IPS-NIHi7 (cell line): ENCODE measurements around the gene ADRA2C.

Experiments used
- DNase-seq: peaks from one replicate; pipeline ENCODE4 v3.0.0; 2012; ENCODE audit warnings: mixed read lengths; ENCODE audit errors: extremely low spot score

Gene ADRA2C

DNA sequence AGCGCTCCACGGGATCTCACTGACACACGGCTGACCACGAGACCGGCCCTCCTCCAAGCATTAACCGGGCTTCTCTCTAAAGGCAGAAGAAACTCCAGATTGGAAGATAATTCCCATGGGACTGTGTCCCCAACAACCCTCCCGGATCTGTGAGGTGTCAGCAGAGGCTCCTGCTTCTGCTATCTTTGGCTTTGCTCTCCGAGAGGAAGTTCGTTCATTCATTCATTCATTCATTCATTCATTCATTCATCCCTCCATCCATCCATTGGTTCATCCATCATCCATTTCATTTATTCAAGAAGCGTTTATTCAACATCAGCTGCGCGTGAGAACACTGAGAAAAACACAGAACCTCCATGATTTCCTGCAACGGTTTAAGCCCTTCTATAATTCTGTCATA, 11.5 kb downstream of the ADRA2C start:
- no peak for DNase-seq

DNA sequence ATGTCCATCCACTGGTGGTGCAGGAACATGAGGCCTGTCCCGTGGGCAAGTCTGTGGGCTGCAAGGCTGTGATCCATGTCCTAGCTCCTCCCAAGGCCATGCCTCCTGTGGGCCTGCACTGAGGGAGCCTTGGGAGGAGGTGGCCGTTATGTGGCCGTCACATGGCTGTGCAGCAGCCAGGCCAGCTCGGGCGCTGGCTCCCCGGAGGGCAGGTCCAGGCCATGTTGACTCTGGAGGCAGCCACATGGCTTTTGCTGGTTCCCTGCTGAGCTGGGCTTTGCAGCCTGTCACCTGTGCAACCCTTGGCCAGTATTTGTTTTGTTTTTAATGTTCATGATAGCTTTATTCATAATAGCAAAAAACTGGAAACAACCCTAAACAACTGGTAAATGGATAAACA, 13.3 kb downstream of the ADRA2C start:
- DNase-seq: no peak

DNA sequence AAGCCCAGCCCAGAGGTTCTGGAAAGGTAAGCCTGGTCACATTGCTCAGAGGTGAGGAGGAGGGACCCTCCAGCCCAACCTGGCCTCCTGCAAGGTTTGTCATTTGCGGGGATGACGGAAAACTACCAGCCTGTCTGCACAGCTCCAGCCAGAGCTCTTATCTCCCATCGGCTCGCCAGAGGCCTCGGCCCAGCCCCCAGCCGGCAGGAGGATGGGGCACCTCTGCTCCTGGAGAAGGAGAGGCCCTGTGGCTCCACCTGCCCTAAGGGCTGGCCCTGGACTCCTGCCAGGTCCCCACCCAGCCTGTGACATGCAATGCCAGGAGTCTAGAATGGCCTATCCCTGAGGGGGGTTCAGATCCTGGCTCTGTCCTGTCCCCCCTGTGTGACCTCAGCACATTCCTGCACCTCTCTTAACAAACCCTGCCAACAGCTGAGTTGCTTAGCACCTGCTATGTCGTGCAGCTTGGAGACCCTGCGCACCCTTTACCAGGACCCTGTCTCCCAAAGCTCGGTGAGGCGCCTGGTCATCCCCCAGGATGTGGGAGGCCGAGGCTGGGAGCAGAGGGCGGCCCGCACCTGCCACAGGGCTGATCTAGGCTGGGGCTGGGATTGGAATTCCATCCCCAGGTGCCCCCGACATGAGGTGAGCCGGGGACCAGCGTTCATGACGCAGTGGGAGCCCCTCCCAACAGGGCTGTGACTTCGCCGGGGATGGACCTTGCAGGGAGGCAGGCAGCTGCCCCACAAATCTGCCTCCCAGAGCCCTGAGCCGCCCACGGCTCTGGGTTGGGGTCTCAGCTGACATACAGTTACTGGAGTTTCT, 14.4 kb downstream of the ADRA2C start:
- no peak for DNase-seq

DNA sequence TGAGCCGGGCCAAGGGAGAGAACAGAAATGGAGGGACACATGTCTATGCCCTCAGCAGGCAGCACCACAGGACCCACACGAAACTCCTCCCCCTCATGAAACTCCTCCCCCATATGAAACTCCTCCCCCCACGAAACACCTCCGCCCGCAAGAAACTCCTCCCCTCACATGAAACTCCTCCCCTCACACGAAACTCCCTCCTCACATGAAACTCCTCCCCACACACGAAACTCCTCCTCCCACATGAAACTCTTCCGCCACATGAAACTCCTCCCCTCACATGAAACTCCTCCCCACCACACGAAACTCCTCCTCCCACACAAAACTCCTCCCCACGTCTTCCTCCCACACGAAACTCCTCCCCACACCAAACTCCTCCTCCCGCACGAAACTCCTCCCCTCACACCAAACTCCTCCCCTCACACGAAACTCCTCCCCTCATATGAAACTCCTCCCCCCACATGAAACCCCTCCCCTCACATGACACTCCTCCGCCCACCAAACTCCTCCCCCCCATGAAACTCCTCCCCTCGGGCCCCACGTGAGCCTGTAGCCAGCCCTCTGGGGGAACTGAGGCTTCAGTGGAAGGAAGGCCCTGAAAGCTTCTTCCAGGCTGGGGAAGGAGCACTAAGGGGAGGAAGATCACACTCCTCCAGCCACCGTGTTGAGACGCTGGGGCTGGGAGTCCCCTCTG, 15.2 kb downstream of the ADRA2C start:
- DNase-seq: no peak

DNA sequence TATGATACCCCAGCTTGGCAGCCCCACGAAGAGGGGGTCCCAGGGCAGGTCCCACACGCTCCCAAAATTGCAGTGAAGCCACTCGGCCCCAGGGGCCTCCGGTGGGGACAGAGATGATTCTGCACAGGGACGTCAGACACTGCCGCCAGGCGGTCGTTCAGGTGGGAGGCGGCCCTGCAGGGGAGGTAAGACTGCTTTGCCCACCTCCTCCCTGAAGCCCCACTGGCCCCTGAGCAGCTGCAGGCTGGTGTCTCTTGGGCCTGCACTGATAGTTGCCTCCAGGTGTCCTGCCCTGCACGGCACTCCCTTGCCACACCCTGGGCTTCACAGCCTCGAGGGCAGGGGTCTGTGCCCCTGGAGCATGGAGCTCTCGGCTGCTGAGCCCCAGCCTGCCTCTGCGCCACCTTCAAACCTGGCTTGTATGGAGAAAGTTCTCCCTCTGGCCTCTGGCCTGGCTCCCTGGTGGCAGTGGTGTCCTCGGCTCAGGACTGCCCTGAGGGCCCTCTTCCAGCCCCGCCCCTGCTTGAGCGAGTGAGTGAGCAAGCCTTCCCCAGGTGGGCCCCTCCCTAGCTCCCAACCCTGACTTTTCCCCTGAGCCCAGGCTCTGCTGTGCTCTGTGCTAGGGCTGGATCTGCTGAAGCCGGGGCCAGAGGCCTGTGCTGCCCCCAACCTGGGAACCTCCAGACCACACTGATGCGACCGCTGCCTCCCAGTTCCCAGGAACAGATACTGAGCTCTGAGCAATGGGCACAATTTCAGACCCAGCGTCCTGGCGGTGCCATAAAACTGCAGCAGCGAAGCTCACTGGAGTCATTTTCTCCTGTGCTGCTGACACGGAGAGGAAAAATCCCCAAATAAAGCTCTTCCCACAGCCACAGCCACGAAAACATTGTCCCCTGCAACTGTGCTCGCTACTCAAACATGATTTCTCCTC, 16.1 kb downstream of the ADRA2C start:
- DNase-seq: no peak

DNA sequence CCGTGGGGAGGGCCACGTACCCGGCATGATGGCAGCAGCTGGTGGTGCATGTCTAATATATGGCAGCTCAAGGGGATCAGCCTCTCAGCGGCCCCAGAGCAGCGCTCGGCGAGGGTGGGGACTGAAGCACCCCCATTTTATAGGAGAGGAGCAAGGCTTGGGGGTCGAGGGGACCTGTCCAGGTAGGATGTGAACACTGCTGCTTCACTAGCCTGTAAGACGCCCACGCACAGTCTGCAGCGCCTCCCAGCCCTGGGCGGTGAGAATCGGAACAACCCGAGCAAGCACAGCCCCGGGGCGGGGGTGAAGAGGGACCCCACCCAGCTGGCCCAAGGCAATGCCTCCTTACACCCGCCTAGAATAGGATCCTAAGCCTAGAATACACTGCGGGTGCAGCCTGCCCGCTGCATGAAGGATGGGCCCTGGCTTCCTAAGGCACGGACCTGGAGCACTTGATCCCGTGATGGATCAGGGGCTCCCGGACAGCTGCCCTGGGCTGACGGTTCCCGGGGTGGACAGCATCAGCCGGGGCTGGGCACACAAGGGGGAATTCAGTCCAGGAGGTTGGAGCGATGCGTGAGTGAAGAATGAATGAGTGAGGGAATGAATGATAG, 17.6 kb downstream of the ADRA2C start:
- DNase-seq: peak; percentile 82

DNA sequence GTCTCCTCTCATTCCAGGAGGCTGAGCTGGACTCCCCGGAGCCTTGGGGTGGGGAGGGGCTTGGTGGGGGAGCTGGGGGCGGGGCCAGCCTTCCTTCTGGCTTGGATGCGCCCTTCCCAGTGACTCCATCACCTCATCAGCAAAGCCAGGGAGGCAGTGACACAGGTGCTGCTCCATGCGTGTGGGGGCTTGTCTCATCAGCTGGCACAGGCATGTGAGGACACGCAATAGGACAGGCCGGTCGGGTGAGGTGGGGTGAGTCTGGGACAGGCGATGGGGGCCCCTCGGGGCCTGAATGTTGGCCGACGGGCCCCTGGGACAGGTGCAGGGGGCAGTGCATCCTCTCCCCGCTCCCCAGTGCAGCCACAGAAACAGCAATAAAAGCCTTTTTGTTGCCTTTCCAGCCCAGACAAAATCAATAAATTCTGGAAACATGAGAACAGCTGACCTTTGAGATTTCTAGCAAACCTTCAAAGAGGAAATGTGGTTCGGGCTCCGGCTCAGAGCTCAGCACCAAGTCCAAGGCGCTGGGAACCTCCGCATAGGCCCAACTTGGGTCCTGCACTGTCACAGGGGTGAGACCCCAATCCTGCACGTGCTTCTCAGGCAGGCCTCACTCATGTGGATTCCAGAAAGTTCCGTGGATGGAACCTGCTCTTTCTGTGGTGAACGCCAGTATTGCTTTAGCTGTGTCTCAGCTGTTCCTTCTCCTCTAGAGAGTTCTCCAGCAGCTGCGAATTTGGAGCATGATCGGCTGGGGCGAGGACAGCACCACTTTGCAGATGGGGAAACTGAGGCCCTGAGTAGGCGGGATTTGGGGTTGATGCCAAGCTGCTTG, 18.5 kb downstream of the ADRA2C start:
- DNase-seq: no peak

DNA sequence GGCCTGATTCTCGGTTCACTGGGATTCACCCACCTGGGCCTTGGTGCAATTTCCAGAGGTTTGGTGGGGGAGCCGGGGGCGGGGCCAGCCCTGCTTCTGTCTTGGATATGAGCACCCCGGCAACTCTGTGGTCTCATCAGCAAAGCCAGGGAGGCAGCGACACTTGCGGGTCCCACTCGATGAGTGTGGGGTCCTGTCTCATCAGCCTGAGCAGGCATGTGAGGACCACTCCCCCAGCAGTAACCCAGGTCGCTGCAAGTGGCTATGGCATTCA, 19.0 kb downstream of the ADRA2C start:
- no peak for DNase-seq

DNA sequence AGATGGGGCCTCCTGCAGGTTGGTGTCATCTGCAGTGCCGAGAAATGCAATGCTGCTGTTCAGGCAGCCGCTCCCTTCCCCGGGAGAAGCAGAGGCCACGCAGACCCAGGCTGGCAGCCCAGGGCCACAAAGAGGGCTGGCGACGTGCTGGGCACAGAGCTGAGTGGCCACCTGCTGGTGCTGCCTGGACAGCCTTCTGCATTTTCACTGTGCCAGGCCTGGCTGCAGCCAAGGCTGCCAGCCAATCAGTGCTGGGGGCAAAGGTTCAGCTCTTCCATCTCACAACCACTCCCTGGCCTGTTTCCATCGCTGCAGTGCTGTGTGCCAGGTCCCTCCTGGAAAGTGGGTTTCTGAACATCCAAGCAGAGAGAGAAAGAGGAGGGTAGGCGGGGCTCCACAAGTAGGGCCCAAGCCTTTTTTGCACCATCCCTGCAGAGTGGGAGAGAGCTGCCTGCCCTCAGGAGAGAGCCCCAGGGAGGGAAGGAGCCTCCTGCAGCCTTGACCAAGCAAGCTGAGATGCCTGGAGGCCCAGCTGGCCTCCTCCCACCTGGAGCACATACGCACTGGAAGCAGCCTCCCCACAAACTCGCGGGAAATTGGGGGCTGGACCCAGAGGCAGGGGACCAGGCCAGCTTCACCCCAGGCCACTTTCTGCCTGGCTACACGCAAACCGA, 20.1 kb downstream of the ADRA2C start:
- no peak for DNase-seq

DNA sequence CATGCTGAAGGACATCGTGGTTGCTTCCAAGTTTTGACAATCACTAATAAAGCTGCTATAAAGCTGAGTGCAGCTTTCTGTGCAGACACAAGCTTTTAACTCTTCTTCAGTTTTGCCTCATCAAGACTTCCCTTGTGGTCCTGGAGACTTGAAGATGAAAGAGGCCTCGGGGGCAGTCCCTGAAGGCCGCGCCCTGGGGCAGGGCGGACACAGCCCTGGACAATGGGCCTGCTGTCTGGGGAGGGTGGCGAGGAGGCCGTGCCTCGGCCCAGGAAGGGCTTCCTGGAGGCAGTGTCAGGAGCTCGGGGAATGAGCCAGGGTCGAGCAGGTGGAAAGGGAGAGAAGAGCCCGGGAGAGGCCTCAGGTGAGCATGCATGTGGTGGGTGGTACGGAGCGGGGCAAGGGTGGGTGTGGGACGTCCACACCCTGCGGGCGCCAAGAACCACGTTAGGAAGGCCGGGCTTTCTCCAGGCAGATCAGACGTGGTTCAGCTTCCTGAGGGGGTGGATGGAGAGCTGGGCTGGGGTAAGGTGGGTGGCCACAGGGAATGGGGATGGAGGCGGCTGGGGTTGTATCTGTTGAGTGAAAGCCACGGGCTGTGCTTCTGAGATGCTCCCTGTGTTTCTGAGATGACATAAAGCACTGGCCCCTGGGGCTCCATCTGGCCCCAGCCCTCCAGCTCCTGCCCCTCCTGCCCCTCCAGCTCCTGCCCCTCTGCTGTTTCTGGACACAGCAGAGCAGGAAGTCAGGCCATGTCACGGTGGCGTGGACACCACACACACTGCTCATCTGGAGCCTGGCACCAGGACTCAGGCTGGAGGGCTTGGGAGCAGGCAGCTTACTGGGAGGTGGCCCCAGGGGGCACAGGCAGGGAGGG, 21.5 kb downstream of the ADRA2C start:
- no peak for DNase-seq

DNA sequence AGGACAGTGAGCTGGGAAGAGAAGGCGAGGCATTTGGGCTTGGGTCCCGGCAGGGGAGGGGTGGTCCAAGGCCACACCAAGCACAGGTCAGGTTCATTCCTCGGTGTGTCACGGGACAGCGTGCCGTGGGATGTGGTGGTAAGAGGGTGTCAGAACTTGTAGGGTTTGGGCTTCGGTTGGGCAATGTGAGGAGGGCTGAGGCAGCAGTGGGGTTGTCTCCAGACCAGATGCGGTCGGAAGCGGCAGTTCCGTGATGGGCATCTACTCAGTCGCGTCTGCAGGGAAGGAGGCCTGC, 22.1 kb downstream of the ADRA2C start:
- no peak for DNase-seq

DNA sequence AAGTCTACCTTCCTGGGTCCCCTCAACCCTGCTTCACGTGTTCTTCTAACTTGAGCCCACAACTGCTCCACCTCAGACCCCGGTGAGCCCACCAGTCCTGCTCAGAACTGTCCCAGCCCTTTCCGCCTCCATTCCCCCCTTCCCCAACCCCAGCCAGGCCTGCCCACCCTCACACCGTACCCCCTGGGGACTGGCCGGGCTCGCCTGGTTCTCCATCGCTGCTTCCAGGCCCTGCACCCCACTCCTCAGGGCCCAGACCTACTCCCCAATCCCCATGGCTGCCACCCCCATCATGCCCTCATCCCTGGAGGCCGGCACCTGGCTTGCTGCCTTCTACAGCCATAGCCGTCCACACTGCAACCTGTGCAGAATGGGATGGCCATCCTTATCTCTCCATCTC, 23.4 kb downstream of the ADRA2C start:
- no peak for DNase-seq

DNA sequence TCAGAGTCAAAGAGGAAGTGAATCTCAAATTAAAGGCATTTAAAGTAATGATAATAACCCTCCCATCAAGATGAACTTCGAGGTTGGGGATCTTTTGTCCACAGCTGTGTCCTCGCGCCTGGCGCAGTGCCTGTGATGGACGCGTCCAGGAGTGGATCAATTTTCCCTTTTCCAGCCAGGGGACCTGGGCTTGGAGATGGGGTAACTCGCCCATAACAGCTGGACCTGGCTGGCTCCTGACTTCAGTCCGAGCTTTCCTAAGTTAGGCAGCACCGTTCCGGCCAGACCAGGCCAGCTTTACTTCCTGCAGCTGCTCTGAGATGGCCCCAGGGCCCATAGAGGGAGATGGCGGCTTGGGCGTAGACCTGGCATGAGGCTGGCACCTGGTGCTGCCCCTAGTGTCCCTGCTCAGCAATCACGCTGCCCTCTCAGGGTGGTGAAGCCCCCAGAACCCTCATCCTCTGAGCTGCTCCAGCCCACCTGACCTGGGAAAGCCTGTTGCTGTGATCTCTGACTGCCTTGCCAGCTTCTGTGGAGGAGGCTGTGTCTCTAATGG, 23.9 kb downstream of the ADRA2C start:
- DNase-seq: no peak

DNA sequence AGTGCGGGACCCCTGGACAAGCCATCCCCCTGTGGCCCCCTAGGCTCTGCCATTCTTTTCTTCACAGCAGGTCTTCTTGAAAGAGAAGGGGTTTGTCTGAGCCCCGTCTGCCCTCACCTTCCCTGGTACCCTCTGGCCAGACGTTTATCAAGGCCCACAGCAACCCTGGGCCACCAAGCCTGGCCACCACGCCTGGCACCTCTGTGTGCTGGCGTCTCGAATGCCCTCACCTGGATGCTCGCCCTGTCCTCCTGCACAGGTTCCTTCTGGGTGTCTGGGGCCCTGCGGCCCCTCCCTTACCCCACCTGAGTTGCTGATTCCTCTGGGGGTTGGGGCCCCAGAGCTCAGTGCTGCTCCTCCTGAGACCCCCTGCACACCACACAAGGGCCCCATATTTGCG, 25.1 kb downstream of the ADRA2C start:
- no peak for DNase-seq

DNA sequence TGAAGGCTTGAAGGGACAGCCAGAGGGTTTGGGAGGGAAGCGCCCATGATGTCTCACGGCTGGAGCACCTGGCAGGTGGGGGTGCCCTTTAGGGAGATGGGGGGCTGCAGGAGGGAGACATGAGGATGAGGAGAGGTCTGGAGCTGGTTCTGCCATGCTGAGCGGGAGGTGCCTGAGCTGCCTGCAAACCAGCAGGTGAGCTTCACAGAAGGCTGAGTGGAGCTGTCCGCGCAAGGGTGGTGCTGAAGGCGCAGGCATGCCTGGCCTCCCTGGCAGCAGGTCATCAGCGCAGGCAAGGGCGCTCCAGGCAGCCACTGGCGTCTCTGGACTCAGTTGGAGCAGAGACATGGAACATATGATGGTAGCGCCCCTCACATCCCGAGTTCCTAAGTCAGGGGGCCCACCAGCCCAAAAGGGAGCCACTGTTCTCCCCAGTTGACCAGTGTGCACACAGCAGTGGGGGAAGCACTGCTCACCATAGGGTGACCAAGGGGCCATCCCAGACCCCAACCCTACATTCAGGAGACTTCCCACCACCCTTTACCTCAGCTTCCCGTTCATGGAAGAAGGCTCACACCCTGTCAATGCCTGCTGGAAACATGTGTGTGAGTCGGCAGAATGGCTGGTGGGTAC, 25.8 kb downstream of the ADRA2C start:
- DNase-seq: peak; percentile 94

DNA sequence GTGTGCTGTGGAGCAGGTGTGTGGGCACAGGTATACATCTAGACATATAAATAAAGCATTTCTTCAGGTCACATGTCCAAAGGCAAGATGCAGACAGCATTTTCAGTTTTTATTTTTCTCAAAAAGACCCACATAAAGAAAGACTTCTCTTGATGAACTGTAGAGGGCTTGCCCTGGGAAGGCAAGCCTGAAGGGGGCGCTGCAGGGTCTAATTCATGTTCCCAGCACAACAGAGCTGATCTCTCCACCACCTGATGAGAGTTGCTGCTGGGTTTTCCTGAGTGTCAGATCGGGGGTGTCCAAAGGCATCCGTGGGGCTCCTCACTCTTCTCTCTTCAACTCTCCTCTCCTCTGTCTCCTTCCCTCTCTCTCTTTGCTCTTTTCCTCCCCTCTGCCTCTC, 26.6 kb downstream of the ADRA2C start:
- DNase-seq: peak; percentile 84

DNA sequence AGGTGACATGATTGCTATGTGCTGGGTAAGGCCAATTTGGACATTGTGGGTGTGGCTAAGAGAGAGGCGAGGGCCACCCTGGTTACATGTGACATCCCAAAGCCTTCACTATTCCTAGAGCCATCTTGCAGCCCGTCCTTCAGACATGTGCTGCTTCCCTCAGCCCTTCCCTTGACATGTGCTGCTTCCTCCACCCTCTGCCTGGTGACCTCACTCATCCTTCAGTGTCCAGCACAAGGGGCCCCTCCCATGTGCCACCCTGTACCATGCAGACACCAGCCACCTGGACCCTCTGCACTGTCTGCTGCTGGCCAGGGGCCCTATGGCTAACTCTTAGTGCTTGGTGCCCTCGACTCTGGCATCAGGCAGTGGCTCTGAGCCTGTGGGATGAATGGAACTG, 27.4 kb downstream of the ADRA2C start:
- no peak for DNase-seq

DNA sequence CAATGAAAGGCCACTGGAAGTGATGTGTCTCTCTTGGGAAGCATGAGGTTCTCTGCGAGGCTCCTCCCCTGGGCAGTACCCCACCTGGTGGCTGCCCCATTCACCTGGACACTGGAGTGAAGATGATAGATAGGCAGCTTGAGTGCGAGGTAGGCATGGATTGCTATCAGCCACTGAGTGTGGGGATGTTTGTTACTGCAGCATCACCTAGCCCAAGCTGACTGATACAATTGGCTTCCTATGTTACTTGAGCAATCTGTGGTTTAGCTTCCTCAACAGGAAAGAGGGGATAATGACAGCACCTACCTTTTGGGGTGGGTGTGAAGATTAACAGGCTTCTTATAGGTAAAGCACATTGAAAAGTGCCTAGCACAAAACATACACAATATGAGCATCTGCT, 30.8 kb downstream of the ADRA2C start:
- DNase-seq: no peak
